Loucy (cell line): ENCODE results near the gene VSTM5.

Experiments
- CTCF ChIP-seq: fragments of 200-600 bp; sonication (generic); conservative IDR thresholded peaks from 2 replicates; pipeline ENCODE4 v1.5.1; 2014; ENCODE audit warnings: mild to moderate bottlenecking, antibody characterized with exemption, low read length
- EZH2phosphoT487 ChIP-seq: fragments of 200-600 bp; IDR thresholded peaks from 2 replicates; pipeline ENCODE4 v1.6.1; 2018; ENCODE audit warnings: antibody characterized with exemption, mild to moderate bottlenecking, moderate library complexity, borderline replicate concordance

- TF ChIP-seq CTCF: no peak
- no peak for TF ChIP-seq EZH2phosphoT487
These were observed 19.4 kb upstream of the VSTM5 start for GRCh38 chr11:93869830-93870229.
